Heart left ventricle (tissue), 16 donors: Measurements from ENCODE around the gene PHF14. TPM values are rescaled to one million over a fixed set of nuclear protein-coding genes. Genes with fewer than 3 reads are reported as not detected.
"Not testable (repeated sequence)": the region's sequence is repeated elsewhere in the genome, so short reads cannot be mapped to it uniquely, and the experiment has no call there.

Experiments used
- ATAC-seq, 4 donors: fragments of 200-7000 bp; cut with Tn5 transposase; one replicate each; pipeline ENCODE4 v1.9.1; 2020 to 2022; ENCODE audit warnings: moderate library complexity in 4 of 4, mild to moderate bottlenecking in 3 of 4, moderate number of reproducible peaks in 1 of 4
- DNase-seq, 5 donors: peaks; one replicate each; pipeline ENCODE4 v3.0.0-alpha.2; 2020
- H3K27ac ChIP-seq, 12 donors: fragments of 200-600 bp; sonication (generic) in 4 of 12; one replicate each; pipeline versions ENCODE4 v1.5.0 to v1.8.0; 2016 to 2022; ENCODE audit warnings: mild to moderate bottlenecking in 2 of 12
- H3K27me3 ChIP-seq, 9 donors: fragments of 200-600 bp; sonication (generic) in 2 of 9; one replicate each; pipeline versions ENCODE4 v1.5.1 to v1.8.0; 2016 to 2022; ENCODE audit warnings: mild to moderate bottlenecking in 3 of 9
- H3K36me3 ChIP-seq, 9 donors: fragments of 200-600 bp; sonication (generic) in 2 of 9; one replicate each; pipeline versions ENCODE4 v1.5.0 to v1.8.0; 2018 to 2022; ENCODE audit warnings: mild to moderate bottlenecking in 2 of 9
- H3K4me1 ChIP-seq, 12 donors: fragments of 200-600 bp; sonication (generic) in 4 of 12; one replicate each; pipeline versions ENCODE4 v1.5.0 to v1.8.0; 2016 to 2022; ENCODE audit warnings: mild to moderate bottlenecking in 3 of 12
- H3K4me3 ChIP-seq, 12 donors: fragments of 200-600 bp; sonication (generic) in 4 of 12; one replicate each; pipeline versions ENCODE4 v1.5.0 to v1.8.0; 2017 to 2022; ENCODE audit warnings: mild to moderate bottlenecking in 9 of 12, moderate library complexity in 4 of 12
- H3K9me3 ChIP-seq, 12 donors: fragments of 200-600 bp; sonication (generic) in 4 of 12; one replicate each; pipeline versions ENCODE4 v1.5.0 to v1.8.0; 2016 to 2022; ENCODE audit warnings: mild to moderate bottlenecking in 1 of 12
- CTCF ChIP-seq, 12 donors: fragments of 200-600 bp; sonication (generic) in 4 of 12; IDR thresholded peaks; one replicate each; pipeline versions ENCODE4 v1.5.0 to v1.8.0; 2018 to 2022; ENCODE audit warnings: antibody characterized with exemption in 12 of 12, mild to moderate bottlenecking in 5 of 12
- POLR2A ChIP-seq, 2 donors: fragments of 450-650 bp; IDR thresholded peaks; one replicate each; pipeline ENCODE4 v1.6.1; 2017; ENCODE audit warnings: antibody characterized with exemption in 2 of 2, mild to moderate bottlenecking in 2 of 2, moderate library complexity in 2 of 2
- WGBS, 4 donors: extraction: QIAGEN DNeasy Blood & Tissue Kit in 2 of 4; methylation state at CpG; one replicate each; pipeline versions ENCODE4 v1.1.5 to v1.1.7; 2013 to 2018; 5-methylcytosine and 5-hydroxymethylcytosine counted together
- intact Hi-C, 10 donors: fragments of 100-400 bp; cut with DNase I; formaldehyde crosslinking; loops; one replicate each; pipeline versions ENCODE4 v1.11.1 to v1.14.2; 2022
- polyA plus RNA-seq, 2 donors: library from polyadenylated mRNA; stranded (reverse); fragments of 200-250 nt; gene quantifications; one replicate each; pipeline ENCODE4 v1.2.3, GENCODE V29; 2013
- total RNA-seq, 9 donors: library from RNA; depleted of rRNA in 2 of 9; stranded (reverse); fragments of >200 nt in 2 of 9; fragmentation: NEBNext Ultra II Directional in 3 of 9; extraction: Animal tissue kit (Norgen Biotek cat#: 25700) in 3 of 9; gene quantifications; one replicate each; pipeline versions ENCODE4 v1.1.0 to v1.2.4, GENCODE V29; 2016 to 2023
- donor health status: ischemic (EF 13 %, LVEDD 7.1; RV severe dilation, severe dysfunction).
- donor health status: healthy with polysubstance abuse.
- donor health status: DM: no; HTN: yes; CAD: no.
- donor health status: DM: no; HTN: no; CAD: no.
- donor health status: ischemic (EF 25% LVEDD 6.9; RV normal size, moderate dysfunction).
- donor health status: ischemic (EF 25% LVEDD 5.7; RV mildly dilated, moderate dysfunction).
- donor health status: healthy.
- donor health status: DM: yes; HTN: yes; CAD: no.
- donor health status: ischemic (EF 35%, LVEDD 5.7; RV mildly dilated, moderate dysfunction).
- donor health status: nonischemic (EF 11% LVEDD 7.7; RV severe dilation, severe dysfunction).
- donor health status: DM: yes; HTN: yes; CAD: no.
- donor health status: PGD.
- donor health status: ischemic (EF 29% LVEDD 5.4; RV normal size, mild dysfunction).
- donor health status: nonischemic (EF 23%, LVEDD 6.1; RV moderate dilation, normal function).

Gene PHF14
- total and polyA plus RNA-seq, 11 donors: 8.8 to 21.4 (median 14.3) TPM

- TF ChIP-seq CTCF (IDR thresholded peaks at IDR 0.05) (no peak), POLR2A (IDR thresholded peaks at IDR 0.05) (no peak)
- H3K4me3 ChIP-seq: no peak overlapping the region
- H3K27me3 ChIP-seq: peaks cover 0 to 4% (median 0%) of the 10 kb centered on the region in 9 donors
- no peak for ATAC-seq
- H3K9me3 ChIP-seq: no peaks in the 10 kb centered on the region
- DNase-seq: no peak
- no peak overlapping the region for H3K27ac ChIP-seq
- intact Hi-C loops: no loop called here
- no peaks in the 10 kb centered on the region for H3K4me1 ChIP-seq
- no peaks in the 10 kb centered on the region for H3K36me3 ChIP-seq
These were observed 21.1 kb upstream of the PHF14 start for GRCh38 chr7:10952588-10952987.

- H3K9me3 ChIP-seq, DNase-seq, intact Hi-C loops, ATAC-seq, H3K27ac ChIP-seq, H3K4me3 ChIP-seq, H3K36me3 ChIP-seq, H3K4me1 ChIP-seq, H3K27me3 ChIP-seq: not testable (repeated sequence)
- WGBS, 4 donors: 82 to 87% (median 83%) methylated on average over 4 of the region's 4 CpGs
These were observed 20.5 kb upstream of the PHF14 start for GRCh38 chr7:10953078-10953750.

GRCh38 chr7:10956528-10956927 is 17.1 kb upstream of the PHF14 start:
- TF ChIP-seq POLR2A (IDR thresholded peaks at IDR 0.05): no peak
- no peak for TF ChIP-seq CTCF (IDR thresholded peaks at IDR 0.05)
- H3K27ac ChIP-seq: no peak overlapping the region
- intact Hi-C loops: no loop called here
- 83 to 88% (median 85%) methylated on average over 4 of the region's 4 CpGs for WGBS, 4 donors
- no peak overlapping the region for H3K4me3 ChIP-seq
- H3K9me3 ChIP-seq: peaks cover 0 to 4% (median 0%) of the 10 kb centered on the region in 12 donors
- no peak for ATAC-seq
- no peaks in the 10 kb centered on the region for H3K4me1 ChIP-seq
- DNase-seq: no peak
- no peaks in the 10 kb centered on the region for H3K36me3 ChIP-seq
- H3K27me3 ChIP-seq: no peaks in the 10 kb centered on the region

GRCh38 chr7:10960242-10960641 is 13.4 kb upstream of the PHF14 start:
- H3K27ac ChIP-seq, H3K36me3 ChIP-seq, H3K9me3 ChIP-seq, DNase-seq, H3K27me3 ChIP-seq, intact Hi-C loops, H3K4me1 ChIP-seq, H3K4me3 ChIP-seq, ATAC-seq: not testable (repeated sequence)
- WGBS, 4 donors: 72 to 92% (median 85%) methylated on average over 1 of the region's 1 CpG

GRCh38 chr7:10965016-10965415 is 8.7 kb upstream of the PHF14 start:
- intact Hi-C loops, DNase-seq, ATAC-seq, H3K4me1 ChIP-seq, H3K4me3 ChIP-seq, H3K36me3 ChIP-seq, H3K9me3 ChIP-seq, H3K27ac ChIP-seq: not testable (repeated sequence)
- WGBS, 4 donors: 93 to 98% (median 94%) methylated on average over 4 of the region's 4 CpGs
- H3K27me3 ChIP-seq: peaks cover 0 to 14% (median 3%) of the 10 kb centered on the region in 9 donors

GRCh38 chr7:10972174-10972573 is 1.5 kb upstream of the PHF14 start:
- TF ChIP-seq CTCF (IDR thresholded peaks at IDR 0.05) (no peak), POLR2A (IDR thresholded peaks at IDR 0.05) (no peak)
- Histone ChIP-seq H3K4me1 (peaks cover 0 to 22% (median 10%) of the 10 kb centered on the region in 12 donors), H3K9me3 (no peaks in the 10 kb centered on the region), H3K4me3 (no peak overlapping the region), H3K27me3 (peaks cover 0 to 10% (median 0%) of the 10 kb centered on the region in 9 donors), H3K27ac (no peak overlapping the region), H3K36me3 (peaks cover 0 to 15% (median 0%) of the 10 kb centered on the region in 9 donors)
- DNase-seq (no peak), ATAC-seq (no peak)
- intact Hi-C loops: loop anchor here in 2 of 10 donors (2.0 to 10.0 kb wide), 2 partner anchors 31 to 243 kb away; a partner anchor contains a TSS
- WGBS, 4 donors: 96 to 99% (median 98%) methylated on average over 5 of the region's 5 CpGs
